G401 (cell line): ENCODE results near the gene PHF11. TPM values are rescaled to one million over a fixed set of nuclear protein-coding genes. Genes with fewer than 3 reads are reported as not detected.
"Not testable (repeated sequence)": the region's sequence is repeated elsewhere in the genome, so short reads cannot be mapped to it uniquely, and the experiment has no call there.

Experiments
- DNase-seq: peaks from one replicate; pipeline ENCODE4 v3.0.0-alpha.2; 2015; ENCODE audit warnings: low spot score
- in situ Hi-C: cut with HindIII; loops from 2 replicates; pipeline ENCODE4 v1.10.0; 2016; ENCODE audit warnings: low sequenced_read_pairs, mixed read lengths
- total RNA-seq: library from RNA; depleted of rRNA; stranded (reverse); fragments of >200 nt; shearing (Covaris generic); gene quantifications from 2 replicates; pipeline ENCODE4 v1.2.3, GENCODE V29; 2014

PHF11 gene
- total RNA-seq, 1 experiment from 2014 or later: 26.3 TPM

DNA sequence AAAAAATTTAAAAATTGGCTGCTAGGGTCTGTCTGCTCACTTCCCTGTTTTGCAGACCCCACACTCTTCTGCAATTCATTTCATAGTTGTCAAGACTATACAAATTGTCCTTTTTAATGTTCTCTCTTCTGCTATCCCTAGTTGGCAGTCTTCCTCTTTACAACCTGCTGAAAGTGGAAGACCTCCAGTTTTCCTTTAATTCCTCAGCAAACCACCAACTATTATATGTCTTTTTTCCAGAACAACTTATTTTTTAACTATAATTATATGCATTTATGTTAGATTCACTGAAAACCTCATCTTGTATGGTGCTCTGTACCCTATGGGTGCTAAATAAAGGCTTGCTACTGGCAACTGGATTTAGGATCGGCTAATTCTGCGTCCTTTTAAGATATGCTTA lies 1.1 kb upstream of the PHF11 start:
- DNase-seq: no peak
- in situ Hi-C loops: no loop called here

DNA sequence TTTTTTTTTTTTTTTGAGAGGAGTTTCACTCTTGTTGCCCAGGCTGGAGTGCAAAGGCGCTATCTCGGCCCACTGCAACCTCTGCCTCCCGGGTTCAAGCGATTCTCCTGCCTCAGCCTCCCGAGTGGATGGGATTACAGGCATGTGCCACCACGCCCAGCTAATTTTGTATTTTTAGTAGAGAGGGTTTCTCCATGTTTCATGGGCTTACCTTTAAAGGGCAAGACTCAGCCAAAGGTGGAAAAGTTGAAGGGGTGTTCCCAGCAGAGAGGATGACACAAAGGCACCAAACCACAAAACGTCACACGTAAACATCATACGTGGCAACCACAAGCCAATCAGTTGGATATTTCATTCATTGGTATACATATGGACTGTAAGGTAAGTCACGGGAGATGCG lies 1.1 kb downstream of the PHF11 start:
- in situ Hi-C loops, DNase-seq: not testable (repeated sequence)

DNA sequence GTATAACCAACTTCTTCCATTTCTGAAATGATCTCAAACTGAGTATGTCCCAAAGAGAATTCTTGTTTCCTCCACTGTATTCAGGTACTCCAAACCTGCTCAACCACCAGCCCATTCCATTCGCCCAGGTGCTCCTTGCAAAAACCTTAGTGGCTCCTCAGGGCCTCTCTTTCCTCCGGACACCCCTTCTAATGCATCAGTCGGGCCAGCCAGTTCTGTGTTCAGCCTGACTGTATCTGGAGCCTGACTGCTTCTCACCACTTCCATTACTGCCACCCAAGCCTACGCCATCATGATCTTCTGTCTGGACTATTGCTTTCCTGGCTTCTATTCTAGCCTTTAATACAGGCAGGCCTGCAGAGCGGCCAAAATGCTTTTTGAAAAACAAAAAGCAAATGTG lies 1.5 kb downstream of the PHF11 start:
- in situ Hi-C loops: no loop called here
- DNase-seq: peak; percentile 24

GRCh38 chr13:49498206-49498605 lies 2.5 kb downstream of the PHF11 start:
- DNase-seq: no peak
- in situ Hi-C loops: no loop called here

- no peak for DNase-seq
- in situ Hi-C loops: no loop called here
These were observed 4.3 kb downstream of the PHF11 start for GRCh38 chr13:49499889-49500660.

DNA sequence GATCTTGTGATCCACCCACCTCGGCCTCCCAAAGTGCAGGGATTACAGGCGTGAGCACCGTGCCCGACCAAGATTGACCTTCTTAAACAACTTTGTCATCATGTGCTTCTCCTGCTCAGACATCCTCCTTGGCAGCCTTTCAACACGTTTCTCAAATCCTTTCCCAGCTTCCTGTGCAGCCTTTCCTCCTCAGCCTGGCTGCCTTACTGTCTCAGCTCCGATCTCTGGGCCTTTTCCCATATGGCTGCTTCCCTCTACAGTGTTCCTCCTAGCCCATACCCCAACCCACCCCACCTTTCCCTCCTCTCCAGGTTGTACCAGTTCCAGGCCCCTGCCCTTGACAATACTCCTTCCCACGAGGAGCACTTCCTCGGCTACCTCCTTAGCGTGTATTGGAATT lies 7.2 kb downstream of the PHF11 start:
- DNase-seq: no peak
- in situ Hi-C loops: no loop called here

DNA sequence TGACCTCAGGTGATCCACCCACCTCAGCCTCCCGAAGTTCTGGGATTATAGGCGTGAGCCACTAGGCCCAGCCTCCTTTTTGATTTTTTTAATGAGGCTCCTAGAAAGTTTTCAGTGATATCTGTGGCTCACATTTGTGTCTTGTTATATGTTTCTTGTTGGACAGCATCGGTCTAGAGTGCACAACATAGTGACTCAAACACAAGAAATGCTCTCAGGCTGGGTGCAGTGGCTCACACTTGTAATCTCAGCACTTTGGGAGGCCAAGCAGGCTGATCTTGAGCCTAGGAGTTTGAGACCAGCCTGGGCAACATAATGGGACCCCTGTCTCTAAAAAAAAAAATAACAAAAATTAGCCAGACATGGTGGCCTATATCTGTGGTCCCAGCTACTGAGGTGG lies 8.2 kb downstream of the PHF11 start:
- in situ Hi-C loops: no loop called here
- no peak for DNase-seq

DNA sequence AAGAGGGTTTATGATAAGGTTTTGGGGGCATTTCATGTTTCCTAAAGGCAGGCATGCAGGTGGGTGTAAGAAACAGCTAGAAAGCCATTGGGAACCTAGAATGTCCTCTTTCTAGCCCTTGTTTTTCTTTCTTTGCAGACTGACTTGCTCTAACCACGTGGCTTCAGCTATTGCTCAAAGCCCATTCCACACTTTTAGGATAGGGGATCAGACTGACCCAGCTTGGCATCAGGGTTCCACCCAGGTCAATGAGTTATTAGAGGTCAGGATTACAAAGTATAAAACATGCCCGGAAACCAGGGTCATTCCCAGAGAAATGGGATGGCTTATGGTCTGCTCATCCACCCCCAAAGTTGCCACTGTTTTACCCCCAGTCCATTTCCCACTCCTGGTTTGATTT lies 16.8 kb downstream of the PHF11 start:
- in situ Hi-C loops: no loop called here
- DNase-seq: no peak

- DNase-seq: peak; percentile 67
- in situ Hi-C loops: no loop called here
These were observed 20.7 kb downstream of the PHF11 start for GRCh38 chr13:49516467-49516866.

- DNase-seq: no peak
- in situ Hi-C loops: no loop called here
These were observed 21.7 kb downstream of the PHF11 start for GRCh38 chr13:49517461-49517860.

- in situ Hi-C loops: no loop called here
- no peak for DNase-seq
These were observed 25.5 kb downstream of the PHF11 start for GRCh38 chr13:49521224-49521623.

- DNase-seq: no peak
- in situ Hi-C loops: no loop called here
These were observed 29.2 kb downstream of the PHF11 start for GRCh38 chr13:49524740-49525501.

DNA sequence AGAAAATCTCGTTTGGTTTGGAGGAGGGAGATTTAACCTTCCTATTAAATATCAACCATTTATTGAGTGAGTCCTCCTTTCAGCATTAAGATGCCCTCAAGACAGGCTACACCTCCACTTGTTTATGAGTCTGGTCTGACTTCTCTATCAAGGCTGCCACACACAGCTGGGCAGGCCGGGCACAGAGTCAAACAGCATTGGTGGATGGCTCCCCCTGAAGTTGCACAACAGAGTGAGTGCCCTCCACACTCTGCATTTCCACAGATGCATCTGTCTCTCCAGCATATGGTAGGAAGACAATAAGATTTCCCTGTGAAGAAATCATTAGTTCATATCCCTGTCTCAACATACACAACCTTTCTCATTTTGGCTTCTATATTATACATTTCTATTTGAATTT lies 31.4 kb downstream of the PHF11 start:
- in situ Hi-C loops: no loop called here
- no peak for DNase-seq

GRCh38 chr13:49528161-49528560 lies 32.4 kb downstream of the PHF11 start:
- no peak for DNase-seq
- in situ Hi-C loops: no loop called here

DNA sequence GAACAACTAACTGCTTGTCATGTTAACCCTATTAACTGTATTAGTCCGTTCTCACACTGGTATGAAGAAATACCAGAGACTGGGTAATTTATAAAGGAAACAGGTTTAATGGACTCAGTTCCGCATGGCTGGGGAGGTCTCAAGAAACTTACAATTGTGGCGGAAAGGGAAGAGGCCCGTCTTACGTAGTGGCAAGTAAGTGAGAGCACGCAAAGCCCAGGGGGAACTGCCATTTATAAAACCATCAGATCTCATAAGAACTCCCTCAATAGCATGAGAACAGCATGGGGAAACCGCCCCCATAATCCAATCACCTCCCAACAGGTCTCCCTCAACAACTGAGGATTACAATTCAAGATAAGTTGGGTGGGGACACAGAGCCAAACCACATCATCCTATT lies 34.7 kb downstream of the PHF11 start:
- no peak for DNase-seq
- in situ Hi-C loops: no loop called here

DNA sequence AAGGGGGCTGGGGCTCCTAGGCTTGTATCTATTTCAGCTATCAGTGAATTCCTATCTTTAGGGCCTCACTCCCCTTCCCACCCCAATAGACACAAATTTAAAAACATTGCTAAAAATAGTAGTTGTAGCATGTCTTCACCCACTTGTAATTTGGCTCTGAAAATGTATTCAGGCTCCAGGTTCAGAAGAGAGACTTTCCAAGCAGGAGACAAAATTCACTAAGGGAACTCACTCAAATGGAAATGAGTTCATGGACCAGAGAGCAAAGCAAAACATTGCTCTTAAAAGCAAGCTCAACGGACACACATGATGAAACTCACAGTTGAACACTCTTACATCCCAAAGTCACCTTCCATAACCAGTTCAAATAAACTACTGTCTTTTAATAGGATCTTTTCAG lies 36.8 kb downstream of the PHF11 start:
- DNase-seq: no peak
- in situ Hi-C loops: no loop called here

GRCh38 chr13:49533011-49533410 lies 37.3 kb downstream of the PHF11 start:
- DNase-seq: no peak
- in situ Hi-C loops: no loop called here

DNA sequence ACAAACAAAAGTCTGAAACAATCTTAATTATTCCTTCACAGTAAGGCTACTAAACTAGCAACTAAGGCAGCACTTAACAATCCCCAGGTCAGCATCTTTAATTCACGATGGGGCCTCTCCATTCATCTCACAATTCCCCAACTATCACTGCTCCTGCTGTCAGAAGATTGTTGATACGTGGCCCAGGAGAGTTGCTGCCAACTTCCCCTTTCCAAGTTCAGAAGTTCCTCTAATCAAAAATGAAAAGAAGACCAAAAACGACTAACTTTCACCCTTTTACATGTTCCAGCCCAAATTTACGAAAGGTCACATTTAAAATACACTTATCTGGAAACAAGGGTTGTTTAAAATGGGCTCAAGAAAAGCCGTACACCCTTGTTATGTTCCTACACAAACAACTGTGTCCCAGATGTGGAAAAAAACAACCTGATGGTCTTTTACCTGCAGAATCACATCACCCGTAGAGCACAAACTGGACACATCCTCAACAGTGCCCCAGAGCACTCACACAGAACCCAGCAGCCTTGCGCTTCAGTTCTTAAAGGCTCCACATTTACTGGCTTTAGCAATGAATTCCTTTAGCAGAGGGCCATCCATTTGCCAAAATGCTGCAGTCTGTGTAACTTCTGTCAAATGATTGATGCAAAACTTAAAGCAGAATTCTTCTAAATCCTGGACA lies 38.0 kb downstream of the PHF11 start:
- in situ Hi-C loops: no loop called here
- DNase-seq: no peak

DNA sequence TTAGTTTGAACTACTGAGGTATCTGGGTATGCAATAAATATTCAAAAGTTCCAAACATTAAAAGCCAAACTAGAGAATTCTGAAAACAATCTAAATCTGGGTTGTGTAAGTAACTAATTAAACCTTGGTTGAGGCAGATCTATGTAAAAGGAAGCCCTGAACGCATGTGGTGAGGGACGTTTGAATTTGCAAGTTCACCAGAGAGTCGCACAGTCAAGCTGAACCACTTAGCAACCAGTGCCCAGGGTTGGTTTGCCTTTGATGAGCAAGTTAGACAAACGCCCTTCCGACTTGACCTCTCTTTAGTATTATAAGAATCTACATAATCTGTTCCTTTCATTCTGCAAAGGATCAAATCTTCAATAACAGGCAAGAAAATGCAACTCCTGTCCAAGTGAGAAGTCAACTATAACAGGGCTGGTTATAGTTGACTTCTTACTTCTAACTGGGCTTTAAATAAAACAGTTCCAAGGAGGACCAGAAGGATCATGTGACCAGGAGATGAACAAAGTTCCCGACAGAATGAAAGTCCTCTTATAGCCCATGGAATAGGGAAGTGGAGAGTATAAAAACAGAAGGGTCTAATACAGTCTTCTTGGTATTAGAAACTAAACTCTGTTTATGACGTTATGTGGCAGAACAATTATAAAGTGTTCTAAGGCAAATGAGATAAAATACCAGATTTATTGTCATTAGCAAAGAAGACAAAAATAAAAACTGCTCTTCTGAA lies 40.6 kb downstream of the PHF11 start:
- in situ Hi-C loops: no loop called here
- DNase-seq: no peak

DNA sequence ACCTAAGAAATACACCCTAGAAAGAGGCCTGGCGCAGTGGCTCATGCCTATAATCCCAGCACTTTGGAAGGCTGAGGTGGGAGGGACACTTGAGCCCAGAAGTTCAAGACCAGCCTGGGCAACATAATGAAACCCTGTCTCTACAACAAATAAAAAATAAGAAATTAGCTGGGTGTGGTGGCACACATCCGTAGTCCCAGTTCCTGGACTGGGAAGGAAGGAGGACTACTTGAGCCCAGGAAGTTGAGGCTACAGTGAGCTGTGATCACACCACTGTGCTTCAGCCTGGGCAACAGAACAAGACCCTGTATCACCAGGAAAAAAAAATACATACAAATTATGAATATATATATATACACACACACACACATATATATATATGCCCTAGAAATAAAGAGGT lies 42.7 kb downstream of the PHF11 start:
- no peak for DNase-seq
- in situ Hi-C loops: no loop called here
